Liver (tissue), 9 donors: Measurements from ENCODE around the gene AFDN. TPM values are rescaled to one million over a fixed set of nuclear protein-coding genes. Genes with fewer than 3 reads are reported as not detected.

Experiments used
- DNase-seq: peaks from one replicate; pipeline ENCODE4 v3.0.0-alpha.2; 2017; ENCODE audit warnings: low spot score
- H3K27ac ChIP-seq, 2 donors: one replicate each; pipeline ENCODE4 v1.7.0; 2013; ENCODE audit warnings: inconsistent platforms in 2 of 2, low read length in 2 of 2, control low read depth in 1 of 2, low read depth in 1 of 2, mild to moderate bottlenecking in 1 of 2
- H3K27me3 ChIP-seq, 4 donors: one replicate each; pipeline versions ENCODE4 v1.6.1 to v1.7.0; 2013; ENCODE audit warnings: low read length in 3 of 4, inconsistent platforms in 1 of 4, mild to moderate bottlenecking in 1 of 4, moderate library complexity in 1 of 4; ENCODE audit not compliant: control insufficient read depth in 4 of 4, insufficient read depth in 4 of 4
- H3K36me3 ChIP-seq, 4 donors: one replicate each; pipeline versions ENCODE4 v1.6.1 to v1.7.0; 2013; ENCODE audit warnings: low read length in 3 of 4, mild to moderate bottlenecking in 3 of 4, low read depth in 1 of 4, moderate library complexity in 1 of 4; ENCODE audit not compliant: control insufficient read depth in 4 of 4, insufficient read depth in 3 of 4
- H3K4me1 ChIP-seq, 4 donors: one replicate each; pipeline versions ENCODE4 v1.6.1 to v1.7.0; 2013; ENCODE audit warnings: low read length in 3 of 4, mild to moderate bottlenecking in 3 of 4, moderate library complexity in 1 of 4; ENCODE audit not compliant: control insufficient read depth in 4 of 4, insufficient read depth in 4 of 4
- H3K4me3 ChIP-seq, 3 donors: one replicate each; pipeline versions ENCODE4 v1.6.1 to v1.7.0; 2013; ENCODE audit warnings: low read length in 3 of 3, control low read depth in 1 of 3, low read depth in 1 of 3, mild to moderate bottlenecking in 1 of 3
- H3K9ac ChIP-seq, 2 donors: one replicate each; pipeline ENCODE4 v1.7.0; 2013; ENCODE audit warnings: low read length in 2 of 2, mild to moderate bottlenecking in 2 of 2, moderate library complexity in 2 of 2, control low read depth in 1 of 2, low read depth in 1 of 2
- H3K9me3 ChIP-seq, 4 donors: one replicate each; pipeline versions ENCODE4 v1.6.1 to v1.7.0; 2013; ENCODE audit warnings: low read length in 3 of 4; ENCODE audit not compliant: control insufficient read depth in 4 of 4
- ATF3 ChIP-seq: IDR thresholded peaks from 2 replicates; pipeline ENCODE4 v1.6.1; 2016; ENCODE audit warnings: antibody characterized with exemption
- CTCF ChIP-seq: fragments of 150-350 bp; IDR thresholded peaks from 2 replicates; pipeline ENCODE4 v1.5.1; 2017; ENCODE audit warnings: improper control_type of control experiment, low read depth, low read length; ENCODE audit not compliant: missing input control
- EGR1 ChIP-seq, 2 donors: IDR thresholded peaks; 2 replicates each; pipeline ENCODE4 v1.6.1; 2016 to 2018; ENCODE audit warnings: antibody characterized with exemption in 2 of 2, low read depth in 2 of 2
- FOXA1 ChIP-seq: IDR thresholded peaks from 2 replicates; pipeline ENCODE4 v1.6.1; 2016; ENCODE audit warnings: antibody characterized with exemption
- FOXA2 ChIP-seq: IDR thresholded peaks from 2 replicates; pipeline ENCODE4 v1.6.1; 2016; ENCODE audit warnings: antibody characterized with exemption
- GABPA ChIP-seq, 2 donors: IDR thresholded peaks in 1 of 2; conservative IDR thresholded peaks in 1 of 2; 2 replicates each; pipeline ENCODE4 v1.6.1; 2016; ENCODE audit warnings: antibody characterized with exemption in 2 of 2, mild to moderate bottlenecking in 1 of 2, moderate library complexity in 1 of 2
- HNF4A ChIP-seq, 2 donors: conservative IDR thresholded peaks; 2 replicates each; pipeline ENCODE4 v1.6.1; 2016; ENCODE audit warnings: antibody characterized with exemption in 2 of 2, mild to moderate bottlenecking in 2 of 2
- HNF4G ChIP-seq: IDR thresholded peaks from 2 replicates; pipeline ENCODE4 v1.6.1; 2016; ENCODE audit warnings: antibody characterized with exemption
- JUND ChIP-seq, 2 donors: IDR thresholded peaks; 2 replicates each; pipeline ENCODE4 v1.6.1; 2016; ENCODE audit warnings: antibody characterized with exemption in 2 of 2
- MAX ChIP-seq: IDR thresholded peaks from 2 replicates; pipeline ENCODE4 v1.6.1; 2016; ENCODE audit warnings: antibody characterized with exemption
- NR2F2 ChIP-seq: IDR thresholded peaks from 2 replicates; pipeline ENCODE4 v1.6.1; 2016; ENCODE audit warnings: antibody characterized with exemption
- RAD21 ChIP-seq, 2 donors: IDR thresholded peaks; 2 replicates each; pipeline ENCODE4 v1.6.1; 2016; ENCODE audit warnings: antibody characterized with exemption in 2 of 2, mild to moderate bottlenecking in 2 of 2
- REST ChIP-seq: IDR thresholded peaks from 2 replicates; pipeline ENCODE4 v1.6.1; 2016; ENCODE audit warnings: antibody characterized with exemption, mild to moderate bottlenecking
- RXRA ChIP-seq, 2 donors: IDR thresholded peaks; 2 replicates each; pipeline ENCODE4 v1.6.1; 2017 to 2018; ENCODE audit warnings: antibody characterized with exemption in 2 of 2, mild to moderate bottlenecking in 1 of 2
- SP1 ChIP-seq: IDR thresholded peaks from 2 replicates; pipeline ENCODE4 v1.6.1; 2018; ENCODE audit warnings: antibody characterized with exemption, mild to moderate bottlenecking
- TAF1 ChIP-seq: conservative IDR thresholded peaks from 2 replicates; pipeline ENCODE4 v1.6.1; 2016; ENCODE audit warnings: antibody characterized with exemption, mild to moderate bottlenecking
- YY1 ChIP-seq: IDR thresholded peaks from 2 replicates; pipeline ENCODE4 v1.6.1; 2016; ENCODE audit warnings: antibody characterized with exemption, mild to moderate bottlenecking
- ZBTB33 ChIP-seq: IDR thresholded peaks from 2 replicates; pipeline ENCODE4 v1.6.1; 2016; ENCODE audit warnings: antibody characterized with exemption
- WGBS: extraction: QIAGEN DNeasy Blood & Tissue Kit; methylation state at CpG from one replicate; pipeline ENCODE4 v1.1.7; 2013; 5-methylcytosine and 5-hydroxymethylcytosine counted together
- polyA plus RNA-seq, 2 donors: library from polyadenylated mRNA; stranded (reverse) in 1 of 2; unstranded in 1 of 2; fragments of 200-250 nt in 1 of 2; fragments of >200 nt in 1 of 2; fragmentation: Nextera tagmentation in 1 of 2; extraction: Ambion mirVana in 1 of 2; gene quantifications; one replicate each; pipeline versions ENCODE4 v1.2.1 to v1.2.3, GENCODE V29; 2013 to 2015
- total RNA-seq, 2 donors: library from RNA; depleted of rRNA; stranded (reverse); fragments of >200 nt; gene quantifications; one replicate each; pipeline ENCODE4 v1.2.3, GENCODE V29; 2014
- donor health status: healthy.
- donor health status: healthy.
- donor health status: healthy.
- donor health status: healthy.
- donor health status: healthy.

Gene AFDN
- total and polyA plus RNA-seq, 4 donors, result 21.3 to 145 (median 29.3) TPM

- TF ChIP-seq CTCF, result no peak
- no peak for TF ChIP-seq ZBTB33
- no peak for TF ChIP-seq RAD21 (IDR thresholded peaks at IDR 0.05)
These were observed 119.9 kb downstream of the AFDN start (continued) for GRCh38 chr6:167946604-167947003.

GRCh38 chr6:167947716-167948115, 121.0 kb downstream of the AFDN start:
- H3K27ac ChIP-seq, result no peak overlapping the region
- no peaks in the 10 kb centered on the region for H3K9me3 ChIP-seq
- peaks cover 10 to 72% (median 67%) of the 10 kb centered on the region in 4 donors for H3K36me3 ChIP-seq
- TF ChIP-seq RAD21 (IDR thresholded peaks at IDR 0.05), result no peak
- TF ChIP-seq HNF4A (conservative IDR thresholded peaks at IDR 0.05), result no peak
- TF ChIP-seq GABPA (IDR thresholded peaks at IDR 0.05 in 1 of 2, conservative IDR thresholded peaks at IDR 0.05 in 1 of 2), result no peak
- no peak for TF ChIP-seq SP1
- no peak for TF ChIP-seq EGR1 (IDR thresholded peaks at IDR 0.05; ENCODE audit: low read depth in 2 of 2)
- no peak for TF ChIP-seq ZBTB33
- TF ChIP-seq JUND (IDR thresholded peaks at IDR 0.05), result no peak
- TF ChIP-seq YY1, result no peak
- TF ChIP-seq CTCF, result no peak
- TF ChIP-seq ATF3, result no peak
- TF ChIP-seq MAX, result no peak
- no peak for TF ChIP-seq TAF1
- no peak for TF ChIP-seq RXRA (IDR thresholded peaks at IDR 0.05)
- no peak for TF ChIP-seq NR2F2
- no peak for TF ChIP-seq HNF4G
- TF ChIP-seq FOXA1, result no peak
- no peak for TF ChIP-seq REST
- TF ChIP-seq FOXA2, result no peak
- DNase-seq, result no peak
- H3K9ac ChIP-seq, result no peak overlapping the region
- 97% methylated on average over 1 of the region's 1 CpG for WGBS
- H3K4me1 ChIP-seq, result no peaks in the 10 kb centered on the region
- H3K27me3 ChIP-seq, result no peaks in the 10 kb centered on the region
- H3K4me3 ChIP-seq, result no peak overlapping the region
